GM18951 (cell line): ENCODE results near the gene UBE3C.
"Not testable (repeated sequence)": the region's sequence is repeated elsewhere in the genome, so short reads cannot be mapped to it uniquely, and the experiment has no call there.

ENCODE experiments used
- POLR2A ChIP-seq: IDR thresholded peaks from 4 replicates; pipeline ENCODE4 v1.6.1; 2011; ENCODE audit warnings: mild to moderate bottlenecking; ENCODE audit not compliant: insufficient read length, insufficient read depth; ENCODE audit errors: extremely low read depth
- in situ Hi-C: fragments of 300-500 bp; cut with MboI; formaldehyde crosslinking; loops from one replicate; pipeline ENCODE4 v1.12.0; 2022; ENCODE audit warnings: low sequenced_read_pairs, mixed read lengths, inconsistent platforms; ENCODE audit not compliant: unreplicated experiment

Gene UBE3C

DNA sequence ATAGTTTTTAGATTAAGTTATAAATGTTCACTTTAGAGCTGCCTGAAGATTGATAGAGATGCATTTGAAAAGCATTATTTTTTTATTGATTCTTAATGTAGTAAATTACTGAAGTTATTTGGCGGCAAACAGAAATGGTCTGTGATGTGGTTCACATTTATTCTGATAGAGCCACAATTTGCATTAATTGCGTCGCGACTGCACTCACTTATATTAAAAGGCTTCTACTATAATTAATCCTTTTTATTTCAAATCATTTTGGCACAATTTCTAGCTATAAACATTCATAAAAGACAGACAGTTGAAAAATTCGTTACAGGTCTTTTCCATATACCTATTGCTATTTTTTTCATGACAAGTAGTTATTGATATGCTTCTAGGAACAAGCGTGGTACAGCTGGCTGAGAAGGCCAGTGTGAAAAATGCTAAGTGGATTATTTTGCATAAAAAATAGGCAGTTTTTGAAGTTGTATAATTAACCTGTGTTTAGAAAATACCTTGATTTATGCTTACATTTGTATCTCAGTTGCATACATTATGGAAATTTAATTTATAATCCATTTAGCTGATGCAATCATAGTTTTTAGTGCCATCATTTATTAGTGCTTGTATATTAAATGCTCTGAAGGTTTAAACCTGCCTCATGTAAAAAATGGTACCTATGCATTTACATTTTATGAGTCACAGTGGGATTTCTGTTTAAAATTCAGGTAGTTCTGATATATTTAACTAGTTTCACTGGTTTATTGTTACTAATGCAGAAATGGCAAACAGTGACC is 106.0 kb downstream of the UBE3C start:
- TF ChIP-seq POLR2A = no peak
- in situ Hi-C loops = no loop called here

DNA sequence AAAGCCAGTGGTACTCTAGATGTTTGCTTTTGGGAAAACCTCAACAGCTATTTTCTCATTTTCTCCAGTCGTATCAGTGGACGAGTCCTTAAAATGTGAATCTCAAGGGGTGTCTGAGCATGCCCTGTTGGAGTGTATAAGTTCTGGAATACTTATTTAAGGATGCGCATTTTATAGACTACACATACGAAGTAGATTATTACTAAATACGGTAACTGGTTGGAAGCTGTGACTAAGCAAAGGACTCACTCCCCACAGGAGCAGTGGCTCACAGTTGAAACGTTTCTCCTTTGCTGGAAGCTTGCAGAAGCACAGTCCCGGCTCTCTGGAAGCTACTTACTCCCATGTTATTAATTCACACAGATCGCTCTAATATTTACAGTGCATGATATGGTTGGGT is 107.3 kb downstream of the UBE3C start:
- no peak for TF ChIP-seq POLR2A
- in situ Hi-C loops = no loop called here

DNA sequence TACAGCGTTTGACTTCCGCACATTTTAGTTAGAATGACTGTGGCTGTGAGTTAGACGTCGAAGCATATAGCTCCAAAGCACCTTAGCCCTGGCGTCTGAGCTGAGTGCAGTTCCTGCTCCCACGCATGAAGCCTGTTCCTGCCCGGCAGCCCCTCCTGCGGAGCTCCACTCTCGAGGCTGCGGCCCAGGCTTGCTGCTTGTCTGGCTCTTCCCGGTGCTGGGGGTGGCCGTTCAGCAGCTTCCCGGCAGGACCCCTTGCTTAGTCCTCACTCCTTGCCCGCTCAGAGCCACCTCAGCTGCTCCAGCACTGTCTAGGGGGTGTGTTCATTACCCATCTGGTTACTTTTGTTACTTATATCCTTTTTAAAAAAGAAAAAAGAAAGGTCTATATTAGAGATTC is 109.9 kb downstream of the UBE3C start:
- in situ Hi-C loops = no loop called here
- no peak for TF ChIP-seq POLR2A

DNA sequence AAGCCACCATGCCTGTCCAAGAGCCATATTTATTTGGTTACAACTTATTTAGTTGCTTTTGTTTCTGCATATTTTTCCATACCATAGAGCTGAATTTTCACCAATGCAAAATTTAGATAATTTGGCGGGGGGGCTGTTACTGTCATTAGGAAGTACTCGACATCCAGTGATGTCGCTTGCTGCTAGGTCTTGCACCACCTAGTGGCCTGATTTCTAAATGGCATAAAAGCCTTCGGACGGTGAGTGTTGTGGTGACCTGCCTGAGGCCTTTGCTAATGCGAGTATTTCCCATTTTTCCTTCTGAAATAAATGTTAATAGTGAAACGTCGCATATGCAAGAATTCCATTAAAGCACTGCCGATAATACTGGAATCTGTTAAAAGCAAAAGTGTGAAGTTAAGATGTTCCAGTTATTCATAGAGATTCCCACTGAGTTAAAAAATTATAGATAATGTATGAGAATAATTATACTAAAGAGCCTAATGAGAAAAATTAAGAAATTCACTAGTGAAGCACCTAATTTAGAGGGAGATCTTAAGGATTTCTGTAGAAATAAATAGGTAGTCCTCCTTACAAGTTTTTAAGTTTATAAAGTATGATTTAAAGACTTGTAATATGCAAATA is 112.0 kb downstream of the UBE3C start:
- no peak for TF ChIP-seq POLR2A
- in situ Hi-C loops = no loop called here

DNA sequence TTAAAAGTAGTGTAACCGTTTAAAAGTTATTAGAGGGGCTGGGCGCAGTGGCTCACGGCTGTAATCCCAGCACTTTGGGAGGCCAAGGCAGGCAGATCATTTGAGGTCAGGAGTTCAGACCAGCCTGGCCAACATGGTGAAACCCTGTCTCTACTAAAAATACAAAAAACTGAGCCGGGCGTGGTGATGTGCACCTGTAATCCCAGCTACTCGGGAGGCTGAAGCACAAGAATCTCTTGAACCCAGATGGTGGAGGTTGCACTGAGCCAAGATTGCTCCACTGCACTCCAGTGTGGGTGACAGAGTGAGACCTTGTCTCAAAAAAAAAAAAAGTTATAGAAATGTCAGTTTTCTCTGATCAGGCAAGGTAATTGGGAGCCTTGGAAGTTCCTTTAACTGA is 113.1 kb downstream of the UBE3C start:
- in situ Hi-C loops = not testable (repeated sequence)

DNA sequence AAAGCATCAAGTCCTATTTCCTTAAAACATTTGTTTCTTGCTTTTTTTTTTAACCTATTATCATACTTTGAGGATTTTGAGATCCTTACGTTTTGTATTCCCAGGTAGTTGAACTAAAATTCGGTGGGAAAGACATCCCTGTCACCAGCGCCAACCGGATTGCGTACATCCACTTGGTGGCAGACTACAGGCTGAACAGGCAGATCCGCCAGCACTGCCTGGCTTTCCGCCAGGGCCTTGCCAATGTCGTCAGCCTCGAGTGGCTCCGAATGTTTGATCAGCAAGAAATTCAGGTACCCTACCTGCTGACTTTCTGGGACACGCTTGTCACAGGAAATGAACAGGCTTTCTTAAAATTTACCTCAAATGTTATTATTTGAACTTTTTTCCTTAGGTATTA is 115.1 kb downstream of the UBE3C start:
- in situ Hi-C loops = no loop called here
- no peak for TF ChIP-seq POLR2A

DNA sequence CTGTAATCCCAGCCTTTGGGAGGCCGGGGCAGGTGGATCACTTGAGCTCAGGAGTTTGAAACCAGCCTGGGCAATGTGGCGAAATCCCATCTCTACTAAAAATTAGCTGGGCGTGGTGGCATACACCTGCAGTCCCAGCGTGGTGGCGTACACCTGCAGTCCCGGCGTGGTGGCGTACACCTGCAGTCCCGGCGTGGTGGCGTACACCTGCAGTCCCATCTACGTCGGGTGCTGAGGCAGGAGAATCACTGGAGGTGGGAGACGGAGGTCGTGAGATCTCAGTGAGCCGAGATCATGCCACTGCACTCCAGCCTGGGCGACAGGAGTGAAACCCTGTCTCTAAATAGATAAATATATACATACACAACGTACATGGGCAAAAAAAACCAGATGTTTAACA is 116.1 kb downstream of the UBE3C start:
- in situ Hi-C loops = not testable (repeated sequence)

DNA sequence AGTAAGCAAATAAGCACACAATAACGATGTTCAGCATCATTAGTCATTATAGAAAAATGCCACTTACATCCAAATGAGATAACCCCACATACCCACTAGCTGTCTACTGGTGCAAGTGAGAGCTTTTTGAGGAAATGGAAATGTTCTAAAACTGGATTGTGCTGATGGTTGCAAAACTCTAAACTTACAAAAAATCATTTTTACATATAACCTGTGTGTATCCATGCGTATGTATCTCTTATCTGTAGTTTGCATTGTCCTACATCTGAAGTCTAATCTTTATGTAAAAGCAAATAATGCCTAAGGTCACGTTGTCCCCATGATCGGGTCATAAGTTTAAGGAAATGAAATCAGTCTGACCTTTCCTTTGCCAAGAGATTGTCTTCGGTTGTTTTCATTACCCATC is 116.5 kb downstream of the UBE3C start:
- in situ Hi-C loops = no loop called here

DNA sequence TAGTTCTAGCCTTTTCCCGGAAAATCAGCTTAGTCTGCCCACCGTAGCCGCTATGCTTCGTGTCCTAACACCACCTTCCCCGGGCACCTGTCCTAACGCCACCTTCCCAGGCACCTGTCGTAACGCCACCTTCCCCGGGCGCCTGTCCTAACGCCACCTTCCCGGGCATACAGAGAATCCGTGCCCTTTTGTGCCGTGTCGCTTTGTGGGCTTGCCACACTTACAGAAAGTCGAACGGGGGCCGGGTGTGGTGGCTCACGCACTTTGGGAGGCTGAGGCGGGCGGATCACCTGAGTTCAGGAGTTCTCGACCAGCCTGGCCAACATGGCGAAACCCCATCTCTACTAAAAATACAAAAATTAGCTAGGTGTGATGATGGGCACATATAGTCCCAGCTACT is 124.4 kb downstream of the UBE3C start:
- in situ Hi-C loops = no loop called here

More for the DNA sequence above, 116.5 kb downstream of the UBE3C start:
- no peak for TF ChIP-seq POLR2A

DNA sequence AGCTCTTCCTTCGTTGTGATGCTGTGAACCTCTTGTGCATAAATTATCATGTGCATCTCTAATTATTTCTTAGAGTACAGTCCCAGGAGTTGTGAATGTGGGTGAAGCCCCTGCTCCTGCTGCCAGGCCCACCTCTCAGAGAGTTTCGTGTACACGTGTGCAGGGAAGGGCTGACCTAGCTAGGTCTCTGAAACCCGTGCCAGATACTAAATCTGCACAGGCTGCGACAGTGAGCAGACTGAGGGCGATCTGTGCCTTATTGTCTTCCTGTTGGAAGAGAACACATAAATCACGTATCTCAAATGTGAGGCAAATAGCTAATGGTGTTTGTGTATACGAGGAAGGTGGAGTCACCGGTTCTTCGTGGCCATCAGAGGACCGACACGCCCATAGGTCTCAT is 126.3 kb downstream of the UBE3C start:
- in situ Hi-C loops = no loop called here
- no peak for TF ChIP-seq POLR2A

More for the DNA sequence above, 124.4 kb downstream of the UBE3C start:
- TF ChIP-seq POLR2A = no peak

DNA sequence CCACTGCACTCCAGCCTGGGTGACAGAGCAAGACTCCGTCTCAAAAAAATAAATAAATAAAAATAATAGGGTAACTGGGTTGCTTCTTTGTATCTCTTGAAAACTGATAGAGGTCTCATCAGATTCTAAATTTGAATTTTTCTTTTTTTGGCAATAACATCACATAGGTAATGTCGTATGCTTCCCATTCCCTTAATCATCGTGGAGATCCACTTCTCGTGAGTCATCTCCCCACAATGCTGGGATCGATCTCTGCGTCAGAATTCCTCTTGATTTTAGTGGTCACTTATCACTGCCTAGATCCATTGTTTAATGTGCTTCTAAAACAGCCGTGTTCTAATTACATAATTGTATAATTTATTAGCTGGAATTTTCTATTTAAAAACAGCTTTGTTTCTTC is 127.5 kb downstream of the UBE3C start:
- in situ Hi-C loops = no loop called here
- no peak for TF ChIP-seq POLR2A

DNA sequence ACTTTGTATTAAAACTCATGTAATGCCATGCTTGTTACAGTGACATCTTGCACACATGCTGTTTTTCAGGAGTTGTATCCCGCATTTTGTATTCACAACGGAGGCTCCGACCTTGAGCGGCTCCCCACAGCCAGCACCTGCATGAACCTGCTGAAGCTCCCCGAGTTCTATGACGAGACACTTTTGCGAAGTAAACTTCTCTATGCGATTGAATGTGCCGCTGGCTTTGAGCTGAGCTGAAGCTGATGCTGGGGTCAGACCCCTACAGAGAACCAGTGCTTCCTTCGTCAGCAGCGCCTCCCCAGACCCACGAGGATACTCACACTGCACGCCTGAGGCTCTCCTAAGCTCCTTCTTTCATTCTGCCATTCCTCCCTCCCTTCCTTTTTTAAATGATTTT is 128.8 kb downstream of the UBE3C start:
- in situ Hi-C loops = no loop called here
- no peak for TF ChIP-seq POLR2A

DNA sequence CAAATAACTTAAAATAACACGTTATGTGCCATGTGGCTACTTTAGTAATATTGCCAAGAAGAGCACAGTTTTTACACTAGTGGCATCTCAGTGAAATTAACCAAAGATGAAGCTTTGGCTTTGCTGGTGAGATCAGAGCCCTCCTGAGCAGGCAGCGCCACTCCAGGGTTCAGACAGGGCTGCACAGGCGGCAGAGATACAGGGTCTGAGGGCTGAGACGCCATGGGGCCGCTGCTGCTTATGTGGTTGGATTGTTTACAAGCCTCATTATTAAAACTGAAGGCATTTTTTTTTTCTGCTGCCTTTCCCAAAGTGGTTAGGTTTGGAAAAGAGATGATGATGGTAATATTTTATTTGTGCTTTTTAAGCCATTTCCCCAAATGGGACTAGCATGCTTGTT is 129.2 kb downstream of the UBE3C start:
- no peak for TF ChIP-seq POLR2A
- in situ Hi-C loops = no loop called here

DNA sequence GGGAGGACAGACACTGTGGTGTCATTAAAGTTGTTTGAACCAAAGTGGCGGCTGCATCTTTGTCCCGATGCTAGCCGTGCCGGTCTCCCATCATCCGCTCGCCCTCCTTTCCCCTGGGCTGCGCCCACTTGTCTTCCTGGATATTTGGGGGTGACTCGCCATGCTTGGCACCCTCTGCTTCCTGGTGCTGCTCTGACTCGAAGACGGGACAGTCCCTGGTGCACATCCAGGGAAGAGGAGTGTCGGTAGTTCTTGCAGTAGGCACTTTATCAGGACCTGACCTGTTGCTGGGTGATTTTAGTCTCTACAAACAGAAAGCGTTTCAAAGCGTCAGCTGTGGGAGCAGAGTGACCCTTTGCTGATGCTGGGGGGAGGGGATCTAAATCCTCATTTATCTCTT is 129.8 kb downstream of the UBE3C start:
- in situ Hi-C loops = no loop called here
- no peak for TF ChIP-seq POLR2A
